Keratinocyte (primary cell): ENCODE data around the gene SECTM1. TPM values are rescaled to one million over a fixed set of nuclear protein-coding genes. Genes with fewer than 3 reads are reported as not detected.

ENCODE experiments used
- DNase-seq: peaks from one replicate; pipeline ENCODE4 v3.0.0-alpha.2; 2011; ENCODE audit warnings: low read depth, missing footprints, low spot score
- FAIRE-seq: peaks from 2 replicates; lab custom pipeline; 2011; peaks lifted over from hg19 to GRCh38; lab: Jason Lieb, UNC
- H2AFZ ChIP-seq: 2 replicates; pipeline ENCODE4 v1.6.0; 2012; ENCODE audit warnings: low read length, control low read depth, inconsistent platforms; ENCODE audit not compliant: control insufficient read depth
- H3K27ac ChIP-seq: 2 replicates; pipeline ENCODE4 v1.5.1; 2011; ENCODE audit warnings: low read length; ENCODE audit not compliant: control insufficient read depth, insufficient read depth
- H3K27me3 ChIP-seq: 3 replicates; pipeline ENCODE4 v1.6.0; 2011; ENCODE audit warnings: low read length; ENCODE audit not compliant: control insufficient read depth, insufficient read depth; ENCODE audit errors: extremely low read depth
- H3K36me3 ChIP-seq, 2 experiments: 2 replicates in 1 of 2; 3 replicates in 1 of 2; pipeline ENCODE4 v1.5.1; 2011; ENCODE audit warnings: low read length in 2 of 2, mild to moderate bottlenecking in 1 of 2; ENCODE audit not compliant: control insufficient read depth in 2 of 2, insufficient read depth in 2 of 2; ENCODE audit errors: extremely low read depth in 1 of 2
- H3K4me1 ChIP-seq: 3 replicates; pipeline ENCODE4 v1.5.1; 2011; ENCODE audit warnings: low read length; ENCODE audit not compliant: control insufficient read depth, insufficient read depth; ENCODE audit errors: extremely low read depth
- H3K4me2 ChIP-seq: 3 replicates; pipeline ENCODE4 v1.6.0; 2011; ENCODE audit warnings: low read depth, low read length; ENCODE audit not compliant: control insufficient read depth, insufficient read depth; ENCODE audit errors: extremely low read depth
- H3K4me3 ChIP-seq, 3 experiments: fragments of 200-600 bp in 1 of 3; sonication (generic) in 1 of 3; 2 replicates in 2 of 3; 3 replicates in 1 of 3; pipeline ENCODE4 v1.5.1; 2011 to 2016; ENCODE audit warnings: low read length in 3 of 3, mild to moderate bottlenecking in 3 of 3, control low read depth in 2 of 3, inconsistent platforms in 1 of 3, low read depth in 1 of 3, mixed read lengths in 1 of 3, mixed run types in 1 of 3, moderate library complexity in 1 of 3; ENCODE audit not compliant: control insufficient read depth in 2 of 3, insufficient read depth in 2 of 3; ENCODE audit errors: extremely low read depth in 1 of 3
- H3K79me2 ChIP-seq: 2 replicates; pipeline ENCODE4 v1.6.0; 2012; ENCODE audit warnings: low read length; ENCODE audit not compliant: control insufficient read depth, insufficient read depth
- H3K9ac ChIP-seq: 3 replicates; pipeline ENCODE4 v1.6.0; 2011; ENCODE audit warnings: low read length; ENCODE audit not compliant: control insufficient read depth, insufficient read depth; ENCODE audit errors: extremely low read depth
- H3K9me1 ChIP-seq: 3 replicates; pipeline ENCODE4 v1.6.0; 2011; ENCODE audit warnings: low read length; ENCODE audit not compliant: control insufficient read depth, insufficient read depth; ENCODE audit errors: extremely low read depth
- H3K9me3 ChIP-seq: 2 replicates; pipeline ENCODE4 v1.5.1; 2012; ENCODE audit warnings: low read depth, low read length; ENCODE audit not compliant: control insufficient read depth
- H4K20me1 ChIP-seq: 3 replicates; pipeline ENCODE4 v1.6.0; 2011; ENCODE audit warnings: low read length; ENCODE audit not compliant: control insufficient read depth, insufficient read depth; ENCODE audit errors: extremely low read depth
- CTCF ChIP-seq, 3 experiments: IDR thresholded peaks in 1 of 3; conservative IDR thresholded peaks in 1 of 3; optimal IDR thresholded peaks in 1 of 3; 2 replicates in 2 of 3; 3 replicates in 1 of 3; pipeline versions ENCODE3 to v1.5.1; 2011; ENCODE audit warnings: low read length in 3 of 3, mild to moderate bottlenecking in 3 of 3, moderate library complexity in 2 of 3, control low read depth in 1 of 3, inconsistent platforms in 1 of 3; ENCODE audit not compliant: insufficient read depth in 2 of 3; ENCODE audit errors: extremely low read depth in 1 of 3
- EZH2 ChIP-seq: IDR thresholded peaks from one replicate; pipeline ENCODE4 v1.6.1; 2012; ENCODE audit warnings: inconsistent platforms, mild to moderate bottlenecking, low read length, moderate library complexity
- dilution Hi-C: fragments of 300-500 bp; cut with MboI; formaldehyde crosslinking; loops from one replicate; pipeline ENCODE4 v1.7.0; 2020; ENCODE audit warnings: low sequenced_read_pairs; ENCODE audit not compliant: extremely low pct_ligation_motif_present
- polyA plus RNA-seq, 5 experiments: library from polyadenylated mRNA; depleted of rRNA in 3 of 5; stranded (reverse) in 3 of 5; stranded (forward) in 1 of 5; unstranded in 1 of 5; fragments of >200 nt; gene quantifications; 1 replicate in 1 of 5; 2 replicates in 3 of 5; 3 replicates in 1 of 5; pipeline versions ENCODE4 v1.2.1 to v1.2.3, GENCODE V29; 2011 to 2012; ENCODE audit warnings: missing spikeins in 2 of 5, low read depth in 1 of 5, low replicate concordance in 1 of 5

SECTM1 gene
- polyA plus RNA-seq, 1 donor (not counting 4 experiments of a cell fraction or from before 2014, with no cell fraction given), result 2.0 TPM

DNA sequence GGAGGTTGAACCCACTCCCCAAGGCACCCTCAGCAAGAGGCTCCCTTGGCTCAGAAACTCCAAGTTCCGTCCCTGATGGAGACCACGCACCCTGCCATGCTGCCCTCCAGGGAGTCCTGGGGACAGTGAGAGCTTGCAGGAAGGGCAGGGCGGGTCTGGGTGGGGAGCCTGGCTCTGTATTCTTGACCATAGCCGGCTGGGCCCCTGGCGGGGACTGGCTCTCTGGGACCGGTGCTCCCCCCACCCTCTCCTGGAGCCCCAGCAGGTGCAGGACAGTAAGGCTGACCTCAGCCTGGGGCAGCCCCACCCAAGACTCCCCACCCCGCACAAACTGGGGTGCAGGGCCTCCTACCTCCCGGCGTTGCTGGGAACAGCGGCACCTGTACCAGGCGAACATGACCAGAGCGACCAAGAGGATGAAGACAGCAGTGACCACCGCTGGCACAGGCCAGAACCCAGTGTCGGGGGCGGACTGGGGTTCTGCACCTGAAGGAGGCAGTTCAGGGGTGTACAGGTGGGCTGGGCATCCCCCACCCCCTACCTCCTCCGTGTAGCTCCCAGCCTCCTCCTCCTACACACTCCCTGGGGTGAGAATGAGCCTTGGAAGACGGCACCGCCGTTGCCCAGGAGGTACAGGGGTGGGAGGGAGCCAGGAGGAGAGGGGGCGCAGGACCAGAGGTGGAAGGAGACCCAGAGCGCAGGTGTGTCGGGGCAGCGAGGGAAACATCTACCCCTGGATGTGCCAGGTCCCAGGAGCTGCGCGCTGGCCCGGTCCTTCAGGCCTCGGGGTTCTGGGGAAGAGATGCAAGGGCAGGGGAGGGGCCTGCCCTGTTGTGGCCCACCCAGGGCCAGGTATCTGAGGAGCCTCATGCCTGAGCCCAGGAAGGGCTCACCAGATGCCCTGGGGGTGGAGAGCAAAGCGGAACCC lies 10.8 kb downstream of the SECTM1 start:
- Histone ChIP-seq H4K20me1 (peaks cover 3% of the 10 kb centered on the region), H3K9me1 (peaks cover 2% of the 10 kb centered on the region), H3K27me3 (peaks cover 20% of the 10 kb centered on the region), H3K9ac (no peak overlapping the region), H2AFZ (no peak overlapping the region), H3K4me1 (peaks cover 9% of the 10 kb centered on the region), H3K4me2 (no peak overlapping the region), H3K27ac (no peak overlapping the region), H3K9me3 (peaks cover 15% of the 10 kb centered on the region), H3K36me3 (no peaks in the 10 kb centered on the region), H3K79me2 (no peaks in the 10 kb centered on the region), H3K4me3 (no peak overlapping the region)
- TF ChIP-seq EZH2, result no peak
- no peak for TF ChIP-seq CTCF (optimal IDR thresholded peaks at IDR 0.05 in 1 of 3, IDR thresholded peaks at IDR 0.05 in 1 of 3, conservative IDR thresholded peaks at IDR 0.05 in 1 of 3; ENCODE audit: extremely low read depth in 1 of 3, insufficient read depth in 2 of 3, low read length in 3 of 3)
- dilution Hi-C loops, result no loop called here
- DNase-seq (no peak), FAIRE-seq (no peak)

DNA sequence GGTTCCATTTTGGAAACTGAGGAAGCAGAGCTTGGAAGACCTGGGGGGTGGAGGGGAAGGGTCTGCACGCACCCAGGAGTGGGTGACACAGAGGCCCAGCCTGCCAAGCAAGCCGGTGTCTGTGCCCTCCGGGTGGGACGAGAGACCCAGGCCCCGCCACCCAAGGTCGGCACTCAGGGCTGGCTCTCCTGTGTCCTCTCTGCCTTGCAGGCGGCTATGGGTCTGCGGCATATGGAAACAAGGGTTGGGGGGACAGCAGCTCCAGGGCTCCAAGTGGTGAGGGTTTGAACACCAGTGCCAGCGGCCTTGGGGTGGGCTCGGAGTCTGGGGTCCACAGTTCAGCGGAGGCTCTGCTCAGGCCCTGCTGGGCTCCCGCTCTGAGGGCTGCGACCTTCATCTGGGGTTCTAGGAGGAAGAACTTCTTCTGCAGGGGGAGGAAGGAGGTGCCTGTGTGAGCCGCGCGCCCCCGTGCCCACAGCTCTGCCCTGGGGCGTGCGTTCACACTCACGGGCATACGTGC lies 11.6 kb downstream of the SECTM1 start:
- H3K4me1 ChIP-seq, result peaks cover 9% of the 10 kb centered on the region
- H4K20me1 ChIP-seq, result peaks cover 3% of the 10 kb centered on the region
- no peaks in the 10 kb centered on the region for H3K79me2 ChIP-seq
- H3K27me3 ChIP-seq, result peaks cover 22% of the 10 kb centered on the region
- dilution Hi-C loops, result no loop called here
- no peaks in the 10 kb centered on the region for H3K36me3 ChIP-seq
- H3K4me3 ChIP-seq, result no peak overlapping the region
- FAIRE-seq, result no peak
- no peak overlapping the region for H3K27ac ChIP-seq
- H2AFZ ChIP-seq, result no peak overlapping the region
- peaks cover 15% of the 10 kb centered on the region for H3K9me3 ChIP-seq
- DNase-seq, result no peak
- no peak for TF ChIP-seq CTCF (optimal IDR thresholded peaks at IDR 0.05 in 1 of 3, IDR thresholded peaks at IDR 0.05 in 1 of 3, conservative IDR thresholded peaks at IDR 0.05 in 1 of 3; ENCODE audit: extremely low read depth in 1 of 3, insufficient read depth in 2 of 3, low read length in 3 of 3)
- no peak for TF ChIP-seq EZH2
- H3K9ac ChIP-seq, result no peak overlapping the region
- H3K9me1 ChIP-seq, result peaks cover 2% of the 10 kb centered on the region
- no peak overlapping the region for H3K4me2 ChIP-seq
